Neural crest cell (in vitro differentiated cells): ENCODE data around the gene COL15A1. TPM values are rescaled to one million over a fixed set of nuclear protein-coding genes. Genes with fewer than 3 reads are reported as not detected.

ENCODE experiments used
- DNase-seq: peaks from one replicate; pipeline ENCODE4 v3.0.0; 2021; ENCODE audit warnings: low read depth, mixed read lengths, low spot score
- H3K27ac Mint-ChIP-seq: one replicate; pipeline ENCODE4 v1.8.0; 2021; ENCODE audit warnings: mild to moderate bottlenecking, mixed read lengths; ENCODE audit not compliant: unreplicated experiment
- H3K27me3 Mint-ChIP-seq: 2 replicates; pipeline ENCODE4 v1.8.0; 2021; ENCODE audit warnings: low read depth, mild to moderate bottlenecking, mixed read lengths
- H3K36me3 Mint-ChIP-seq: 2 replicates; pipeline ENCODE4 v1.8.0; 2021; ENCODE audit warnings: low read depth, mild to moderate bottlenecking, mixed read lengths
- H3K4me1 Mint-ChIP-seq: 2 replicates; pipeline ENCODE4 v1.8.0; 2021; ENCODE audit warnings: mixed read lengths
- H3K4me3 Mint-ChIP-seq: one replicate; pipeline ENCODE4 v1.8.0; 2021; ENCODE audit warnings: mild to moderate bottlenecking, mixed read lengths
- H3K9me3 Mint-ChIP-seq: 2 replicates; pipeline ENCODE4 v1.8.0; 2021; ENCODE audit warnings: mixed read lengths
- total RNA-seq: library from RNA; stranded (reverse); gene quantifications from 2 replicates; pipeline ENCODE4 v1.2.1, GENCODE V29; 2021
- TF ChIP-seq, protein P1 (sequence below): fragments of 200-600 bp; sonication (generic); conservative IDR thresholded peaks from 2 replicates; pipeline ENCODE4 v1.5.0; 2021; ENCODE audit warnings: antibody characterized with exemption, mild to moderate bottlenecking

The COL15A1 gene
- total RNA-seq, 1 donor from 2014 or later = 0.33 TPM

DNA sequence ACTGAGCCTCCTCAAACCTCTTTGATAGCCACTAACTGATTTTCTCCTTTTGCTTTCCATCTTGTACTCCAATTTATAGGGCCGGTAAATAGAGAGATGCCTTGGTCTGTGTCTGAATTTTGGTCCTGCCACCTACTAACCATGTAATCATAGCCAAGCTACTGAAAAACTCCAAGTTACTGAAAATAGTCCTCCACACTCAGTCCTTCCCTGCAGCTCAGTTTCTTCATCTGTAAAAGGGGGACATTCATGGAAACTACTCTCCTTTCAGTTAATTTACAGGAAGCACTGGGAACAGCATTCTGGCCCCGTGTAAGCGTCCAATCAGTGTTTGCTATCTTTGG, 131.2 kb downstream of the COL15A1 start:
- peaks cover 14% of the 10 kb centered on the region for H3K27me3 Mint-ChIP-seq
- DNase-seq = no peak
- no peaks in the 10 kb centered on the region for H3K4me1 Mint-ChIP-seq
- H3K27ac Mint-ChIP-seq = no peak overlapping the region
- no peak overlapping the region for H3K4me3 Mint-ChIP-seq
- H3K9me3 Mint-ChIP-seq = no peaks in the 10 kb centered on the region
- TF ChIP-seq, protein P1, sequence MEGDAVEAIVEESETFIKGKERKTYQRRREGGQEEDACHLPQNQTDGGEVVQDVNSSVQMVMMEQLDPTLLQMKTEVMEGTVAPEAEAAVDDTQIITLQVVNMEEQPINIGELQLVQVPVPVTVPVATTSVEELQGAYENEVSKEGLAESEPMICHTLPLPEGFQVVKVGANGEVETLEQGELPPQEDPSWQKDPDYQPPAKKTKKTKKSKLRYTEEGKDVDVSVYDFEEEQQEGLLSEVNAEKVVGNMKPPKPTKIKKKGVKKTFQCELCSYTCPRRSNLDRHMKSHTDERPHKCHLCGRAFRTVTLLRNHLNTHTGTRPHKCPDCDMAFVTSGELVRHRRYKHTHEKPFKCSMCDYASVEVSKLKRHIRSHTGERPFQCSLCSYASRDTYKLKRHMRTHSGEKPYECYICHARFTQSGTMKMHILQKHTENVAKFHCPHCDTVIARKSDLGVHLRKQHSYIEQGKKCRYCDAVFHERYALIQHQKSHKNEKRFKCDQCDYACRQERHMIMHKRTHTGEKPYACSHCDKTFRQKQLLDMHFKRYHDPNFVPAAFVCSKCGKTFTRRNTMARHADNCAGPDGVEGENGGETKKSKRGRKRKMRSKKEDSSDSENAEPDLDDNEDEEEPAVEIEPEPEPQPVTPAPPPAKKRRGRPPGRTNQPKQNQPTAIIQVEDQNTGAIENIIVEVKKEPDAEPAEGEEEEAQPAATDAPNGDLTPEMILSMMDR = no peak
- no peaks in the 10 kb centered on the region for H3K36me3 Mint-ChIP-seq

DNA sequence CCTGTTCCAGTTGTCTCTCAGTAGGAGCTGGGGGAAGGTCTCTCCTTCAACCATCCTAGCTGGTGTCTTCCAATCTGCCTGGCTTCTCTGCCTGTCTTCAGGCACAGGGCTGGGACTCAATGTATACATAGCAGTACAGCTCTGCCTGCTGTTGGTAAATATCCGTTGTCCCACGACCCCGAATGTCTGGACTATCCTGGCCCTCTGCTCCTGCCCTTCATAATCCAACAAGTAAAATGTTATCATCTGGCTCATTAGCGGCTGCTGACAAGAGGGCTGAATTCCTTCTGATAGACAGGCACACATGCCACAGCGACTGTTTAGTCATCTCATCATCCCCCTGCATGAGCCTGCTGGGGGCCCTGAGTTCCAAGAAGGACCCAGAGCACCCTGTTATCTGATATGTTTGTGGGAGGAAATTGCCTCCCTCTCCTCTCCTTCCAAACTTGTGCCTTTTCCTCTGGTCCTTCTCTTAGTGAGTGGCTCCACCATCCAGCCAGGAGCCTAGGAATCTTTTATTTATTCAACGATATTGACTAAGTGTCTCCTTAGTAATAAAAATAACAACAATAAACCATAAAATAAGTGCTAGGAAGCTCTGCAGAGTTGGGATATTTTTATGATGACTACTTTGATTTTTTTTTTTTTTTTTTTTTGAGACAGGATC, 131.7 kb downstream of the COL15A1 start:
- no peaks in the 10 kb centered on the region for H3K9me3 Mint-ChIP-seq
- H3K27me3 Mint-ChIP-seq = peaks cover 14% of the 10 kb centered on the region
- TF ChIP-seq, protein P1 = no peak
- DNase-seq = no peak
- no peak overlapping the region for H3K27ac Mint-ChIP-seq
- no peaks in the 10 kb centered on the region for H3K4me1 Mint-ChIP-seq
- H3K36me3 Mint-ChIP-seq = no peaks in the 10 kb centered on the region
- H3K4me3 Mint-ChIP-seq = no peak overlapping the region

DNA sequence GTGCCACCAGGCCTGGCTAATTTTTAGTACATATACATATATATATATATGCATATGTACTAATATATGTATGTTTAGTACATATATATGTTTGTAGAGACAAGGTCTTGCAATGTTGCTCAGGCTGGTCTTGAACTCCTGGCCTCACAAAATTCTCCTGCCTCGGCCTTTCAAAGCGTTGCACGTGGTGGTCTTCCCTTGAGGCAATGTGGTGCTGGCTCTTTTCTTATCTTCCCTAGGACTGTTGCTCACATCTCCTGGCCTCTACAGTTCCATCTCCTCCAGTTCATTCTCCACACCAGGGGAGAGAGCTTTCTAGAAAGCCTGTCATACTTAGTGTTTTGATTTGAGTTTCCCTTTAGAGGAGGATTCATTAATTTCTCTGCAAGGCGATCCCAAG, 132.3 kb downstream of the COL15A1 start:
- H3K27me3 Mint-ChIP-seq = peaks cover 14% of the 10 kb centered on the region
- no peak for DNase-seq
- no peaks in the 10 kb centered on the region for H3K9me3 Mint-ChIP-seq
- H3K4me1 Mint-ChIP-seq = no peaks in the 10 kb centered on the region
- TF ChIP-seq, protein P1 = no peak
- H3K4me3 Mint-ChIP-seq = no peak overlapping the region
- H3K27ac Mint-ChIP-seq = no peak overlapping the region
- no peaks in the 10 kb centered on the region for H3K36me3 Mint-ChIP-seq

DNA sequence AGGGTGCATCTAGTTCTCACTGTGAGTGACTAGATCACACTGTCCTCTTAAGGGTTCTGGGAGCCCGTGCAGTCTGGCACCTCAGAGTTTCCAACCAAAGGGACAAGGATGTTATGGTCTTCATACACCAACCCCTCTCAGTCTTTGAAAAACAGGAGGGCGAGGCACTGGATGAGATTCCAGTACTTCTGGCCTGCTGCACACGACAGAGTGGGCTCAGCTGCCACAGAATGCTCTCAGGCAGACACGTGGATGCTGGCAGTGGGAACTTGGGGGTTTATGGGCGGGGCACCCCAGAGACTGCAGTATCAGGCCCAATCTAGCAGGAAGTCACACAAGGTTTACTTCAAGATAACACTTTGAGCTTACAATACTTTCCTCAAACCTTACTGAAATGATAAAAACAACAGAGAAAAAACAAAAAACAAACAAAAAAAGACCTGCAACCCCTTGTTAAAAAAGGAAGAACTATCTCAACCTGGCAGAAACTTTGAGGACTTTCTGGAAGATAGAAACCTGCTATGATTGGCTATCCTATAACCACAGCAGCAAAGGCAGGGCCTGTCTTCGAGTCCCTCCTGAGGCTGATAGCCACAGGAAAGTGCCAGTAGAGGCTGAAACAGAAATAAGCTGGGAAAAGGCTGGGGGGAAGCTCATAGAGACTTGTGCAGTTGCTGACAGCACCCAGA, 132.9 kb downstream of the COL15A1 start:
- TF ChIP-seq, protein P1 = no peak
- Mint-ChIP-seq H3K4me1 (no peaks in the 10 kb centered on the region), H3K27me3 (peaks cover 14% of the 10 kb centered on the region), H3K9me3 (no peaks in the 10 kb centered on the region), H3K4me3 (no peak overlapping the region), H3K27ac (no peak overlapping the region), H3K36me3 (no peaks in the 10 kb centered on the region)
- DNase-seq = no peak

DNA sequence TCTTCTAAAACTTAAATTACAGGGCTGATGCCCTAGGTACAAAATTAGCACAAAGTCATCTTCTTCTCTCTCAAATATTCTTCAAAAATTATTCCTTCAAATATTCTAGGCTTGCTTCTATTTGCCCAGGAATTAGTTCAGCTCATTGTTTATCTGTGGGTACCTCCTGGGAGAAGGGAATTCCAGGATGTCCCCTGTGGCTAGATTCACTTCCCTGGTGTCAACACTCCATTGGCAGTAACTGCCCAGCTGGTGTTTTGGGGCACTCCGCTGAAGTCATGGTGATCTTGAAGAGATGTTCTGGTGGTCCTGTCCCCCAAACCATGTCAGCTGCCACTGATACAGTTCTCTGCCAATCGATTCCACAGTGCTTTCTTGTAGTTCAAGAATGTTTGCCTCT, 135.0 kb downstream of the COL15A1 start:
- DNase-seq = no peak
- no peaks in the 10 kb centered on the region for H3K4me1 Mint-ChIP-seq
- H3K36me3 Mint-ChIP-seq = no peaks in the 10 kb centered on the region
- TF ChIP-seq, protein P1 = no peak
- no peak overlapping the region for H3K4me3 Mint-ChIP-seq
- H3K27ac Mint-ChIP-seq = no peak overlapping the region
- peaks cover 21% of the 10 kb centered on the region for H3K27me3 Mint-ChIP-seq
- no peaks in the 10 kb centered on the region for H3K9me3 Mint-ChIP-seq
